ENCODE data around the gene RBBP6.

DNA sequence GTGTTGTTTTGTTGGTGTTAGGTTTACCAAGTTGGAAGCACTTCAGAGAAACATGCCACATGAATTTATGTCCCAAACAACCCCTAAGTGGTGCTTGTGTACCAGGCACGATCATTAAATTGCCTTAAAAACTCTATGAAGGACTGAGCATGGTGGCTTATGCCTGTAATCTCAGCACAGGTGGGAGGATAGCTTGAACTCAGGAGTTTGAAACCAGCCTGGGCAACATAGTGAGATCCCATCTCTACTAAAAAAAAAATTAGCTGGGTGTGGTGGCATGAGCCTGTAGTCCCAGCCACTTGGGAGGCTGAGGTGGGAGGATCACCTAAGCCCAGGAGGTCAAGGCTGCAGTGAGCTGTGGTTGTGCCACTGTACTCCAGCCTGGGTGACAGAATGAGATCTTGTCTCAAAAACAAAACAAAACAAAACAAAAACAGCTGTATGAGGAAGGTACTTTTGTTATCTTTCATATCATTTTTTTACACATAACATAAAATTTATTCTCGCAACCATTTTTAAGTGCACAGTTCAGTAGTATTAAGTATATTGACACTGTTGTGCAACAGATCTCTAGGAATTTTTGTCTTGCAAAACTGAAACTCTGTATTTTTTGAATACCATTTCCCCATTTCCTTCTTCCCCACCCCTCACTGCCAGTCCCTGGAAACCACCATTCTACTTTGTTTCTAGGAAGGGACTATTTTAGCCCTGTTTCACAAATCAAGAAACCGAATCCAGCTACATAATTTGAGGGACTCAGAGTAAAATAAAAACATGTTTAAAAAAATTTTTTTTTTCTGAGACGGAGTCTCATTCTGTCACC is 14.3 kb upstream of the RBBP6 start:
- TF ChIP-seq POLR2AphosphoS5 (IDR thresholded peaks at IDR 0.05; ENCODE audit: borderline replicate concordance, low read depth, low read length) (no peak), EZH2 (IDR thresholded peaks at IDR 0.05) (no peak)
